Ovary (tissue), 3 donors: ENCODE results near the gene SFXN1.

ENCODE experiments used
- EP300 ChIP-seq: sonication (generic); formaldehyde crosslinking; IDR thresholded peaks from one replicate; pipeline ENCODE4 v1.6.1; 2017; ENCODE audit warnings: antibody characterized with exemption
- TF ChIP-seq, protein P1 (sequence below), 3 donors: fragments of 450-650 bp in 2 of 3; fragments of 200-600 bp in 1 of 3; IDR thresholded peaks; one replicate each; pipeline versions ENCODE4 v1.5.1 to v1.8.0; 2016 to 2022; ENCODE audit warnings: antibody characterized with exemption in 3 of 3, mild to moderate bottlenecking in 1 of 3
- donor health status: DM: no; HTN: no; CAD: no.

DNA sequence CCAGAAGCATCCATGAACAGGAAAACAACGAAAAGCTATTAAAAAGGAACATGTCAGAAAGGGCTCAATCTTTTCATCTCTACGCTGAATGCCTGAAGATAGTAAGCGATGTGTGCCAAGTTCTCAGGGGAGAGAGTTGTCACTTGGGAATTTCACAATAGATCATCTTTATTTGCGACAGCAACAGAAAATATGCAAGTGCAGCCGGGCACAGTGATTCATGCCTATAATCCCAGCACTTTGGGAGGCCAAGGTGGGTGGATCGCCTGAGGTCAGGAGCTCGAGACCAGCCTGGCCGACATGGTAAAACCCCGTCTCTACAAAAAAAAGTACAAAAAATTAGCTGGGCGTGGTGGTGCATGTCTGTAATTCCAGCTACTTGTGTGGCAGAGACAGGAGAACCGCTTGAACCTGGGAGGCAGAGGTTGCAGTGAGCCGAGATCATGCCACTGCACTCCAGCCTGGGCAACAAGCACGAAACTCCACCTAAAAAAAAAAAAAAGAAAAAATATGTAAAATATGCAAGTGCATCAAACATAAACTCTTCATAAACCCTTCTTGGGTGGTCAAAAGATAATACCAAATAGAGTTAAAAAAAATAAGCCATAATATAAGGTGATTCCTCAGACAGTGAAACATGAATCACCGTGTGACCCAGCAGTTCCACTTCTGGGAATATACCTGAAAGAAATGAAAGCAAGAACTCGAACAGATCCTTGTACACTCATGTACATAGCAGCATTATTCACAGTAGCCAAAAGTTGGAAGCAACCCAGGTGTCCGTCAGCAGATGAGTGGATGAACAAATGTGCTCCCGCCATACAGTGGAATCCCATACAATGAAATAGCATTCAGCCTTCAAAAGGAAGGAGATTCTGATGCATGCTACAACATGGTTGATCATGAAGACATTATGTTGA is 16.2 kb downstream of the SFXN1 start:
- TF ChIP-seq, protein P1, sequence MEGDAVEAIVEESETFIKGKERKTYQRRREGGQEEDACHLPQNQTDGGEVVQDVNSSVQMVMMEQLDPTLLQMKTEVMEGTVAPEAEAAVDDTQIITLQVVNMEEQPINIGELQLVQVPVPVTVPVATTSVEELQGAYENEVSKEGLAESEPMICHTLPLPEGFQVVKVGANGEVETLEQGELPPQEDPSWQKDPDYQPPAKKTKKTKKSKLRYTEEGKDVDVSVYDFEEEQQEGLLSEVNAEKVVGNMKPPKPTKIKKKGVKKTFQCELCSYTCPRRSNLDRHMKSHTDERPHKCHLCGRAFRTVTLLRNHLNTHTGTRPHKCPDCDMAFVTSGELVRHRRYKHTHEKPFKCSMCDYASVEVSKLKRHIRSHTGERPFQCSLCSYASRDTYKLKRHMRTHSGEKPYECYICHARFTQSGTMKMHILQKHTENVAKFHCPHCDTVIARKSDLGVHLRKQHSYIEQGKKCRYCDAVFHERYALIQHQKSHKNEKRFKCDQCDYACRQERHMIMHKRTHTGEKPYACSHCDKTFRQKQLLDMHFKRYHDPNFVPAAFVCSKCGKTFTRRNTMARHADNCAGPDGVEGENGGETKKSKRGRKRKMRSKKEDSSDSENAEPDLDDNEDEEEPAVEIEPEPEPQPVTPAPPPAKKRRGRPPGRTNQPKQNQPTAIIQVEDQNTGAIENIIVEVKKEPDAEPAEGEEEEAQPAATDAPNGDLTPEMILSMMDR (IDR thresholded peaks at IDR 0.05), result no peak
- TF ChIP-seq EP300, result no peak
